Upper lobe of right lung (tissue), 1 donor: ENCODE data around the gene SPATA21. TPM values are rescaled to one million over a fixed set of nuclear protein-coding genes. Genes with fewer than 3 reads are reported as not detected.

ENCODE experiments used
- ATAC-seq: fragments of 200-7000 bp; cut with Tn5 transposase; one replicate; pipeline ENCODE4 v1.9.1; 2020; ENCODE audit warnings: mild to moderate bottlenecking, moderate library complexity
- DNase-seq: peaks from one replicate; pipeline ENCODE4 v3.0.0-alpha.2; 2020
- H3K27ac ChIP-seq: fragments of 200-600 bp; one replicate; pipeline ENCODE4 v1.8.0; 2022
- H3K27me3 ChIP-seq: fragments of 200-600 bp; one replicate; pipeline ENCODE4 v1.8.0; 2022; ENCODE audit warnings: mild to moderate bottlenecking
- H3K36me3 ChIP-seq: fragments of 200-600 bp; one replicate; pipeline ENCODE4 v1.8.0; 2022
- H3K4me1 ChIP-seq: fragments of 200-600 bp; one replicate; pipeline ENCODE4 v1.8.0; 2022
- H3K4me3 ChIP-seq: fragments of 200-600 bp; one replicate; pipeline ENCODE4 v1.8.0; 2022; ENCODE audit warnings: mild to moderate bottlenecking
- H3K9me3 ChIP-seq: fragments of 200-600 bp; one replicate; pipeline ENCODE4 v1.8.0; 2022
- intact Hi-C: fragments of 100-400 bp; cut with DNase I; formaldehyde crosslinking; loops from one replicate; pipeline ENCODE4 v1.11.0; 2022
- total RNA-seq: library from RNA; stranded (reverse); fragmentation: NEBNext Ultra II Directional; extraction: Animal tissue kit (Norgen Biotek cat#: 25700); gene quantifications from one replicate; pipeline ENCODE4 v1.2.1, GENCODE V29; 2021
- TF ChIP-seq, protein P1 (sequence below): fragments of 200-600 bp; IDR thresholded peaks from one replicate; pipeline ENCODE4 v1.8.0; 2022; ENCODE audit warnings: antibody characterized with exemption
- donor health status: DM: no; HTN: yes; CAD: no; lungs with severe emphysema.

The SPATA21 gene
- total RNA-seq, 1 donor from 2014 or later = not detected

DNA sequence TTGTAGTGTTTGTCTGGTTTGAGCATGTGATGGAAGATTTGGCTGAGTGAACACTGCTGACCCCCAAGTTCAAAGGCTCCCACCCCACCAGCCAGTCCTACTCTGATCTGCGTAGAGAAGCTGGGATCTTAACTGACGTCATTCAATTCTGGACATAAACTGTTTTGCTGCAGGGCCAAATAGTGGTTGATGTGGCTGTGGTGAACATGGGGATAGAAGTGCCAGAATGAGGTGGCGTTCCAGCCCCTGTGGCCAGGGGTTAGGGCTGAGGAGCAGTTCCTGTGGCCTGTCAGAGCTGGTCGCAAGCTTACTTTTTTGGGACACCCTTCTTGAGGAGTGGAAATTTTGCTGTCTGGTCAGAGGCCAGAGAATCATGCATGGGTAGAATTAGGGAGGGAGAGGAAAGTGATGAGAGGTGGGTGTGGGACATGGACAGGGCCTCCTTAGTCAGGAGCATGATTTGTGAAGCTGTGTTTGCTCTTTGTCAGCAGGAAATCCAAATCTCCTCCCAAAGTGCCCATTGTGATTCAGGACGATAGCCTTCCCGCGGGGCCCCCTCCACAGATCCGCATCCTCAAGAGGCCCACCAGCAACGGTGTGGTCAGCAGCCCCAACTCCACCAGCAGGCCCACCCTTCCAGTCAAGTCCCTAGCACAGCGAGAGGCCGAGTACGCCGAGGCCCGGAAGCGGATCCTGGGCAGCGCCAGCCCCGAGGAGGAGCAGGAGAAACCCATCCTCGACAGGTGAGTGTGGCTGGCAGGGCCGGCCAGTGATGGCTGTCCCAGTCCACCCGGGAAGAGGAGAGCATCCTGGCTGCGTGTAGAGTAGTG, 44.3 kb downstream of the SPATA21 start:
- DNase-seq = no peak
- intact Hi-C loops = no loop called here
- Histone ChIP-seq H3K4me1 (peaks cover 33% of the 10 kb centered on the region), H3K27me3 (no peaks in the 10 kb centered on the region), H3K4me3 (no peak overlapping the region), H3K9me3 (no peaks in the 10 kb centered on the region), H3K36me3 (peaks cover 48% of the 10 kb centered on the region), H3K27ac (no peak overlapping the region)
- ATAC-seq = no peak
- TF ChIP-seq, protein P1, sequence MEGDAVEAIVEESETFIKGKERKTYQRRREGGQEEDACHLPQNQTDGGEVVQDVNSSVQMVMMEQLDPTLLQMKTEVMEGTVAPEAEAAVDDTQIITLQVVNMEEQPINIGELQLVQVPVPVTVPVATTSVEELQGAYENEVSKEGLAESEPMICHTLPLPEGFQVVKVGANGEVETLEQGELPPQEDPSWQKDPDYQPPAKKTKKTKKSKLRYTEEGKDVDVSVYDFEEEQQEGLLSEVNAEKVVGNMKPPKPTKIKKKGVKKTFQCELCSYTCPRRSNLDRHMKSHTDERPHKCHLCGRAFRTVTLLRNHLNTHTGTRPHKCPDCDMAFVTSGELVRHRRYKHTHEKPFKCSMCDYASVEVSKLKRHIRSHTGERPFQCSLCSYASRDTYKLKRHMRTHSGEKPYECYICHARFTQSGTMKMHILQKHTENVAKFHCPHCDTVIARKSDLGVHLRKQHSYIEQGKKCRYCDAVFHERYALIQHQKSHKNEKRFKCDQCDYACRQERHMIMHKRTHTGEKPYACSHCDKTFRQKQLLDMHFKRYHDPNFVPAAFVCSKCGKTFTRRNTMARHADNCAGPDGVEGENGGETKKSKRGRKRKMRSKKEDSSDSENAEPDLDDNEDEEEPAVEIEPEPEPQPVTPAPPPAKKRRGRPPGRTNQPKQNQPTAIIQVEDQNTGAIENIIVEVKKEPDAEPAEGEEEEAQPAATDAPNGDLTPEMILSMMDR = no peak

DNA sequence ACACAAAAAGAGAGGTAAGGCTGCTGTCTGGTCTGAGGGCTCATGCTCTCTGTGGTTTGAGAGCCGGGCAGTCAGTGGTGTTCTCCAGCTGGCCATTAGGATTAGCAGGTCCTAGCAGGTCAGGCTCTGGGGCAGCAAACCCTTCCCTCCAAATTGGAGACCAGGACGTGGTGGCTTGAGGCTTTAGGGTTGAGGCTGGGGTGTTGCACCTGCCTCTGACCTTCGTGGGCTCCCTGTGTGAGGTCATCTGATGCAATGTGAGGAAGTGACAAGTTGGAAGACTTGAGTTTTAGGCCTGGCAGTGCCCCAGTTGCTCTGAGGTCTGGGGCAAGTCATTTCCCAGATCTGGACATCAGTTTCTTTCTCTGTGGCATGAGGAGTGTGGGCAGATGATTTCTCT, 45.8 kb downstream of the SPATA21 start:
- TF ChIP-seq, protein P1 = no peak
- DNase-seq (no peak), ATAC-seq (peak; percentile 39)
- Histone ChIP-seq H3K36me3 (peaks cover 33% of the 10 kb centered on the region), H3K27me3 (no peaks in the 10 kb centered on the region), H3K4me3 (no peak overlapping the region), H3K4me1 (peaks cover 40% of the 10 kb centered on the region), H3K27ac (no peak overlapping the region), H3K9me3 (no peaks in the 10 kb centered on the region)
- intact Hi-C loops = no loop called here

GRCh38 chr1:16387201-16388188, 49.7 kb downstream of the SPATA21 start:
- H3K27me3 ChIP-seq = no peaks in the 10 kb centered on the region
- peak overlapping the region; percentile 58 for H3K27ac ChIP-seq
- DNase-seq = peak; percentile 77
- H3K36me3 ChIP-seq = no peaks in the 10 kb centered on the region
- H3K9me3 ChIP-seq = no peaks in the 10 kb centered on the region
- intact Hi-C loops = no loop called here
- peak overlapping the region; percentile 34 for H3K4me3 ChIP-seq
- ATAC-seq = peak; percentile 80
- H3K4me1 ChIP-seq = peaks cover 46% of the 10 kb centered on the region
- TF ChIP-seq, protein P1 = no peak

GRCh38 chr1:16386454-16387113, 50.6 kb downstream of the SPATA21 start:
- no peak for DNase-seq
- Histone ChIP-seq H3K27me3 (no peaks in the 10 kb centered on the region), H3K4me1 (peaks cover 37% of the 10 kb centered on the region), H3K36me3 (no peaks in the 10 kb centered on the region), H3K4me3 (peak overlapping the region; percentile 34), H3K9me3 (no peaks in the 10 kb centered on the region), H3K27ac (peak overlapping the region; percentile 58)
- intact Hi-C loops = no loop called here
- TF ChIP-seq, protein P1 = no peak
- ATAC-seq = peak; percentile 32

DNA sequence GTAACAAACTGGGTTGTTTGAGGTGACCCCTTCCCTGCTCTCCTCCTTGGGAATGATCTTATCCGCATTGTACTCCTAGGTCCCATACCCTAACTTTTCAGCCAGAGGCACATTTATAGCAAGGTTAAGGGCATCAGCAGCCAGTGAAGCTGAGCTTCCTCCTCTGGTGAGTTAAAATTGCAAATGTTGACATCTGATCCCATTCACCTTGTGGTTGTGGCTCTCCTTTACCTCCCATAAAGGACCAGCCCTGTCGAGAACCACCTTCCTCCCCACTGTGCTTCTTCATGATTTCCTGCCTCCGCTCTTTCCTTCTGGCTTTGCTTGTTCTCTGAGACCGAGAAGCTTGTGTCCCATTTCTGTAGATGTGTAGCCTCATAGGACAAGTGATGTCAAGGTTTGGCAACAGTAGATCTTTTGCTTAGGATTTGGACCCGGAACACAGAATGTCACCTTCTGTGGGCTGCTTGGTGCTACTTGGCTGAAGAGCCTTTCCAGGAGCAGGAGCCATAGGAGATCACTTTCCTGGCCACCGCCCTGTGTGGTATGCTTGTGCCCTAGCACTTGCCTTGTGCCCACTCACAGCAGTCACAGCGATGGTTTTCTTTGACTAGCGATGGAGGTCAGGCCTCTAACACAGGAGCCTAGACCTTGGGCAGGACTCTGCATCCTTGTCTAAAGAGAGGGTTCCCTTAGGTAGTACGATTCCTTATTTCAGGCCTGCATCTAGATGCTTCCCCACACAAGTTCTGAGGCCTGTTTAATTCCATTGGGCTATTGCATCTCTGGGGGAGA, 51.4 kb downstream of the SPATA21 start:
- ATAC-seq (no peak), DNase-seq (no peak)
- H3K9me3 ChIP-seq = no peaks in the 10 kb centered on the region
- H3K4me3 ChIP-seq = no peak overlapping the region
- no peaks in the 10 kb centered on the region for H3K36me3 ChIP-seq
- H3K27me3 ChIP-seq = no peaks in the 10 kb centered on the region
- intact Hi-C loops = no loop called here
- TF ChIP-seq, protein P1 = no peak
- H3K4me1 ChIP-seq = peaks cover 33% of the 10 kb centered on the region
- H3K27ac ChIP-seq = no peak overlapping the region
